MCF 10A (cell line): ENCODE measurements around the gene IQCM. TPM values are rescaled to one million over a fixed set of nuclear protein-coding genes. Genes with fewer than 3 reads are reported as not detected.

Experiments
- BruUV-seq: library from RNA; stranded (reverse); fragments of 400-500 nt; replicated peaks from 2 replicates; lab custom pipeline; 2021; lab: Mats Ljungman, UMichigan
- CTCF ChIA-PET: fragments of 300-600 bp; sonication (Branson Sonifier 250); formaldehyde crosslinking; extraction: SDS; loops from one replicate; lab custom pipeline; 2021; ENCODE audit warnings: antibody characterized with exemption, inconsistent platforms; lab: Yijun Ruan, JAX
- POLR2A ChIA-PET: fragments of 300-600, 350-650 bp; sonication (Branson Sonifier 250); formaldehyde crosslinking; extraction: SDS; loops from one replicate; lab custom pipeline; 2020; ENCODE audit warnings: antibody characterized with exemption, inconsistent platforms; lab: Yijun Ruan, JAX
- DNase-seq: peaks from one replicate; pipeline ENCODE4 v3.0.0-alpha.2; 2018; ENCODE audit not compliant: unreplicated experiment
- H3K27ac Mint-ChIP-seq: one replicate; pipeline ENCODE4 v1.8.0; 2022; ENCODE audit warnings: mild to moderate bottlenecking, low read depth, mixed read lengths; ENCODE audit not compliant: unreplicated experiment
- H3K27me3 Mint-ChIP-seq: one replicate; pipeline ENCODE4 v1.8.0; 2022; ENCODE audit warnings: mixed read lengths; ENCODE audit not compliant: insufficient read depth, unreplicated experiment
- H3K36me3 Mint-ChIP-seq: one replicate; pipeline ENCODE4 v1.8.0; 2022; ENCODE audit warnings: mild to moderate bottlenecking, moderate library complexity, mixed read lengths; ENCODE audit not compliant: insufficient read depth, unreplicated experiment
- H3K4me1 Mint-ChIP-seq: one replicate; pipeline ENCODE4 v1.8.0; 2022; ENCODE audit warnings: mixed read lengths; ENCODE audit not compliant: insufficient read depth, unreplicated experiment
- H3K4me3 Mint-ChIP-seq: one replicate; pipeline ENCODE4 v1.8.0; 2022; ENCODE audit warnings: mild to moderate bottlenecking, moderate library complexity, mixed read lengths; ENCODE audit not compliant: unreplicated experiment
- H3K9me3 Mint-ChIP-seq: one replicate; pipeline ENCODE4 v1.8.0; 2022; ENCODE audit warnings: mixed read lengths; ENCODE audit not compliant: unreplicated experiment
- CTCF ChIP-seq: fragments of 200-600 bp; IDR thresholded peaks from one replicate; pipeline ENCODE4 v1.8.0; 2022; ENCODE audit warnings: antibody characterized with exemption, mild to moderate bottlenecking; ENCODE audit not compliant: unreplicated experiment
- intact Hi-C: fragments of 100-400 bp; cut with micrococcal nuclease; formaldehyde crosslinking; loops from 2 replicates; pipeline ENCODE4 v1.14.1; 2022
- total RNA-seq: library from RNA; stranded (reverse); gene quantifications from 2 replicates; pipeline ENCODE4 v1.2.3, GENCODE V29; 2022

IQCM gene
- total RNA-seq, 1 experiment from 2014 or later = not detected

- ChIA-PET CTCF (interaction anchor here (0.9 kb wide), 1 partner anchor 13 kb away, joined by 3 read pairs; no protein-coding TSS in a partner anchor), POLR2A (interaction anchor here (1.5 kb wide), 1 partner anchor 15 kb away, joined by 3 read pairs; no protein-coding TSS in a partner anchor)
- BruUV-seq = no TSS peak
- TF ChIP-seq CTCF = no peak
- intact Hi-C loops = no loop called here
- DNase-seq = peak; percentile 6
- Mint-ChIP-seq H3K4me3 (peak overlapping the region; percentile 47), H3K27ac (peak overlapping the region; percentile 82), H3K4me1 (peaks cover 6% of the 10 kb centered on the region), H3K36me3 (no peaks in the 10 kb centered on the region), H3K9me3 (peaks cover 13% of the 10 kb centered on the region), H3K27me3 (no peaks in the 10 kb centered on the region)
Observed at GRCh38 chr4:149409555-149409962, 406.1 kb downstream of the IQCM start.

- intact Hi-C loops = no loop called here
- Mint-ChIP-seq H3K27ac (peak overlapping the region; percentile 82), H3K27me3 (no peaks in the 10 kb centered on the region), H3K9me3 (peaks cover 13% of the 10 kb centered on the region), H3K4me3 (peak overlapping the region; percentile 47), H3K36me3 (no peaks in the 10 kb centered on the region), H3K4me1 (peaks cover 6% of the 10 kb centered on the region)
- TF ChIP-seq CTCF = no peak
- ChIA-PET POLR2A (interaction anchor here (1.5 kb wide), 1 partner anchor 16 kb away, joined by 3 read pairs; no protein-coding TSS in a partner anchor), CTCF (interaction anchor here (0.9 kb wide), 1 partner anchor 13 kb away, joined by 3 read pairs; no protein-coding TSS in a partner anchor)
- BruUV-seq = no TSS peak
- peak; percentile 88 for DNase-seq
Observed at GRCh38 chr4:149409146-149409545, 406.5 kb downstream of the IQCM start.

- no peak for TF ChIP-seq CTCF
- no peaks in the 10 kb centered on the region for H3K27me3 Mint-ChIP-seq
- no peak for DNase-seq
- H3K36me3 Mint-ChIP-seq = no peaks in the 10 kb centered on the region
- H3K27ac Mint-ChIP-seq = no peak overlapping the region
- no peak overlapping the region for H3K4me3 Mint-ChIP-seq
- POLR2A ChIA-PET = no interaction called here
- intact Hi-C loops = no loop called here
- BruUV-seq = no TSS peak
- H3K4me1 Mint-ChIP-seq = peaks cover 5% of the 10 kb centered on the region
- H3K9me3 Mint-ChIP-seq = peaks cover 13% of the 10 kb centered on the region
- CTCF ChIA-PET = no interaction called here
Observed at GRCh38 chr4:149404143-149404542, 411.5 kb downstream of the IQCM start.

DNA sequence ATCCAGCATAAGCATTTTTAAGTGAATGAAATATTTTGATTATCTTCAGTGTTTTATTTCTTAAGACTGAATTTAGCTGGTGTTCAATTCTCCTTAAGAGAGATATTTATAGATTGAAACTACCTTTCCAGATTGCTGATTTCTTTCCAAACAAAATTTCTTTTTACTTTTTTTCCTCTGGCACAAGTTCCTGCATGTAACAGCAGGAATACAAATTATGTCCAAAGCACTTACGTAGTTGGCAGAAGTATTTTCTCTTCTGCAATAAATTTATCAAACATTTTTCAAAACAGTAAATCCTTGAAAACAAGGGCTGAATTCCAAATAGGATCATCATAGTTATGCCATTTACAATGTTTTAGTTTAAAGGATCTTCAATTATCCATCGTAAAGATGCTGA lies 412.6 kb downstream of the IQCM start:
- H3K27ac Mint-ChIP-seq = no peak overlapping the region
- DNase-seq = no peak
- ChIA-PET CTCF (interaction anchor here (0.6 kb wide), 1 partner anchor 32 kb away, joined by 3 read pairs; no protein-coding TSS in a partner anchor), POLR2A (no interaction called here)
- H3K36me3 Mint-ChIP-seq = no peaks in the 10 kb centered on the region
- peaks cover 13% of the 10 kb centered on the region for H3K9me3 Mint-ChIP-seq
- H3K27me3 Mint-ChIP-seq = no peaks in the 10 kb centered on the region
- H3K4me3 Mint-ChIP-seq = no peak overlapping the region
- no peaks in the 10 kb centered on the region for H3K4me1 Mint-ChIP-seq
- no TSS peak for BruUV-seq
- TF ChIP-seq CTCF = no peak
- intact Hi-C loops = no loop called here
